BE2C (cell line): ENCODE measurements around the gene PCDH9.

ENCODE experiments used
- DNase-seq: peaks from one replicate; pipeline ENCODE4 v3.0.0-alpha.2; 2020
- H3K27me3 ChIP-seq: fragments of 250-450 bp; sonication (Bioruptor Pico); 2 replicates; pipeline ENCODE4 v1.5.1; 2020; ENCODE audit warnings: mild to moderate bottlenecking
- H3K36me3 ChIP-seq: fragments of 250-450 bp; sonication (Bioruptor Pico); 2 replicates; pipeline ENCODE4 v1.5.1; 2020; ENCODE audit warnings: mild to moderate bottlenecking
- H3K4me1 ChIP-seq: fragments of 250-450 bp; sonication (Bioruptor Pico); 2 replicates; pipeline ENCODE4 v1.5.1; 2020
- H3K4me3 ChIP-seq: 2 replicates; pipeline ENCODE4 v1.5.1; 2011; ENCODE audit warnings: low read depth, low read length
- H3K9me3 ChIP-seq: fragments of 250-450 bp; sonication (Bioruptor Pico); 2 replicates; pipeline ENCODE4 v1.5.1; 2020
- CTCF ChIP-seq: IDR thresholded peaks from 2 replicates; pipeline ENCODE4 v1.5.1; 2012; ENCODE audit warnings: mild to moderate bottlenecking, low read depth, low read length

Gene PCDH9

GRCh38 chr13:66794340-66795031 is 435.6 kb downstream of the PCDH9 start:
- H3K9me3 ChIP-seq: no peaks in the 10 kb centered on the region
- no peaks in the 10 kb centered on the region for H3K27me3 ChIP-seq
- no peak for TF ChIP-seq CTCF
- no peak for DNase-seq
- no peak overlapping the region for H3K4me3 ChIP-seq
- H3K36me3 ChIP-seq: no peaks in the 10 kb centered on the region
- no peaks in the 10 kb centered on the region; the same call in 1 of the 2 replicates for H3K4me1 ChIP-seq

- no peaks in the 10 kb centered on the region for H3K9me3 ChIP-seq
- no peaks in the 10 kb centered on the region for H3K36me3 ChIP-seq
- no peak for DNase-seq
- H3K4me3 ChIP-seq: no peak overlapping the region
- no peak for TF ChIP-seq CTCF
- no peaks in the 10 kb centered on the region; the same call in 1 of the 2 replicates for H3K4me1 ChIP-seq
- no peaks in the 10 kb centered on the region for H3K27me3 ChIP-seq
These were observed 439.3 kb downstream of the PCDH9 start for GRCh38 chr13:66790861-66791260.

DNA sequence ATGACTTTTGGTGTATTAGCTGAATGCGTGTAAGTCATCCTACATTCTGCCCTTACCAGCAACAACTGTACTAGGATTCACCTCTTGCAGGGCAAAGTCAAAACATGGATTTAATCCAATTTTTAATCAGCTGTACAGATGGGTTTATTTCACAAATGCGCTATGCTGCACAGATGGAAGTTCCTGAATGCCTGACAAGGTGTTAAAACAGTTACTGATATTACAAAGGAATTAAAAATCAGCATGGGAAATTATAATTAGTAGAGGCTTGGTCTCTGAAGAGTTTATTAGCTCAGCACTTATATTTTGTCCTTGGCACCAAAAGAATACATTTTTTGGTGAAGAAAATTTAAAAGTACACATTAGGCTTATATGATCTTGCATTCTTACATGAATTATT is 448.9 kb downstream of the PCDH9 start:
- H3K4me1 ChIP-seq: no peaks in the 10 kb centered on the region
- TF ChIP-seq CTCF: no peak
- H3K36me3 ChIP-seq: no peaks in the 10 kb centered on the region
- no peak overlapping the region for H3K4me3 ChIP-seq
- no peaks in the 10 kb centered on the region for H3K27me3 ChIP-seq
- no peak for DNase-seq
- no peaks in the 10 kb centered on the region for H3K9me3 ChIP-seq

- no peak overlapping the region for H3K4me3 ChIP-seq
- no peak for TF ChIP-seq CTCF
- no peaks in the 10 kb centered on the region for H3K9me3 ChIP-seq
- H3K27me3 ChIP-seq: no peaks in the 10 kb centered on the region
- DNase-seq: no peak
- no peaks in the 10 kb centered on the region for H3K36me3 ChIP-seq
- no peaks in the 10 kb centered on the region for H3K4me1 ChIP-seq
These were observed 449.3 kb downstream of the PCDH9 start for GRCh38 chr13:66780814-66781213.

DNA sequence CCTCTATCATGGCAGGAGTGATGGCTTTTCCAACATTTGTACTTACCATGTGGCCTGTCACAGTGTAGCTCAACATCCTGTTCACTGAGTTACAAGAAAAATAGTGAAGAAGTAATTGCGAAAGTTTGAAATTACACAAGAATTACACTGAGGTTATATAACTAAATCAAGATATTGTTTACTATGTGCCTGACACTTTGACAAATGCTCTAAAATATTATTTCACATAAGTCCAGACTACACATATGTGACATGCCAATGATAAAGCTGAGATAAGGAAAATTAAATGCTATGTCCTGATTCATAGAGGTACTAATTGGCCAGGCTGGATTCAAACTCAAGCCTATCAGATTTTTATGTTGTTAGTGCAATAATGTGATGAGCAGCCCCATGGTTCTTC is 451.7 kb downstream of the PCDH9 start:
- no peaks in the 10 kb centered on the region for H3K9me3 ChIP-seq
- H3K36me3 ChIP-seq: no peaks in the 10 kb centered on the region
- H3K4me1 ChIP-seq: no peaks in the 10 kb centered on the region
- TF ChIP-seq CTCF: no peak
- DNase-seq: no peak
- no peaks in the 10 kb centered on the region for H3K27me3 ChIP-seq
- H3K4me3 ChIP-seq: no peak overlapping the region

DNA sequence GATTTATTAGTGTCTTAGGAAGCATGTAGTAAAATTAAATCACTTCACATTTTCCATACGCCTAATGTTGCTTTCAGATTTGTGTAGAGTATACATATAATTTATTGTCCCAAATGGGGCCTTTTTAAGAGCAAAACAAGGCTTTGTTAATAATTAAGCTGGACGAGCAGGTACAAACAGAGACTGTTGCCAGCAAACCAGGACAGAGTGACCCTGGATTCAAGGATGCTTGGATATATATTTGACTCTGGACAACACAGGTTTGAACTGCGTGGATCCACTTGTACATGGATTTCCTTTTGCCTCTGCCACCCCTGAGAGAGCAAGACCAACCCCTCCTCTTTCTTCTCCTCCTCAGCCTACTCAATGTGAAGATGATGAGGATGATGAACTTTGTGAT is 454.9 kb downstream of the PCDH9 start:
- no peaks in the 10 kb centered on the region for H3K4me1 ChIP-seq
- no peaks in the 10 kb centered on the region for H3K9me3 ChIP-seq
- H3K36me3 ChIP-seq: no peaks in the 10 kb centered on the region
- no peak for DNase-seq
- H3K4me3 ChIP-seq: no peak overlapping the region
- no peak for TF ChIP-seq CTCF
- no peaks in the 10 kb centered on the region for H3K27me3 ChIP-seq
